Endodermal cell (in vitro differentiated cells): ENCODE data around the gene MCOLN2. TPM values are rescaled to one million over a fixed set of nuclear protein-coding genes. Genes with fewer than 3 reads are reported as not detected.
A peak's percentile ranks its signal among the peaks of the same experiment; 100 is the strongest.

Source experiments
- DNase-seq: peaks from one replicate; pipeline ENCODE4 v3.0.0-alpha.2; 2017
- H3K27ac ChIP-seq: 2 replicates; pipeline ENCODE4 v1.5.1; 2013; ENCODE audit warnings: mild to moderate bottlenecking, low read depth, low read length, moderate library complexity
- H3K27me3 ChIP-seq: 2 replicates; pipeline ENCODE4 v1.6.1; 2013; ENCODE audit warnings: mild to moderate bottlenecking, low read length, moderate library complexity; ENCODE audit not compliant: insufficient read depth, control insufficient read depth, poor library complexity, severe bottlenecking
- H3K36me3 ChIP-seq: 2 replicates; pipeline ENCODE4 v1.7.0; 2013; ENCODE audit warnings: mild to moderate bottlenecking, low read length, moderate library complexity; ENCODE audit not compliant: control insufficient read depth, insufficient read depth
- H3K4me1 ChIP-seq: one replicate; pipeline ENCODE4 v1.7.0; 2013; ENCODE audit warnings: low read length; ENCODE audit not compliant: control insufficient read depth, insufficient read depth
- H3K4me3 ChIP-seq: 2 replicates; pipeline ENCODE4 v1.5.1; 2013; ENCODE audit warnings: mild to moderate bottlenecking, low read length, moderate library complexity
- H3K9ac ChIP-seq: 2 replicates; pipeline ENCODE4 v1.6.1; 2013; ENCODE audit warnings: mild to moderate bottlenecking, low read length, moderate library complexity; ENCODE audit not compliant: poor library complexity, severe bottlenecking; ENCODE audit errors: extremely low read depth
- H3K9me3 ChIP-seq: 2 replicates; pipeline ENCODE4 v1.6.1; 2013; ENCODE audit warnings: mild to moderate bottlenecking, low read length, moderate library complexity; ENCODE audit not compliant: control insufficient read depth
- H3K27ac Mint-ChIP-seq: 2 replicates; pipeline ENCODE4 v1.8.0; 2020; ENCODE audit warnings: mixed read lengths
- H3K27me3 Mint-ChIP-seq: 2 replicates; pipeline ENCODE4 v1.8.0; 2021; ENCODE audit warnings: mild to moderate bottlenecking, mixed read lengths; ENCODE audit not compliant: insufficient read depth
- H3K36me3 Mint-ChIP-seq: 2 replicates; pipeline ENCODE4 v1.8.0; 2020; ENCODE audit warnings: low read depth, mixed read lengths
- H3K4me1 Mint-ChIP-seq: 2 replicates; pipeline ENCODE4 v1.8.0; 2020; ENCODE audit warnings: mixed read lengths
- H3K4me3 Mint-ChIP-seq: 2 replicates; pipeline ENCODE4 v1.8.0; 2020; ENCODE audit warnings: mild to moderate bottlenecking, moderate library complexity, mixed read lengths
- H3K9me3 Mint-ChIP-seq: 2 replicates; pipeline ENCODE4 v1.8.0; 2020; ENCODE audit warnings: mild to moderate bottlenecking, mixed read lengths
- CTCF ChIP-seq: fragments of 200-600 bp; sonication (generic); conservative IDR thresholded peaks from 2 replicates; pipeline ENCODE4 v1.5.0; 2021; ENCODE audit warnings: antibody characterized with exemption, mild to moderate bottlenecking
- WGBS, 2 experiments: methylation state at CpG; one replicate each; pipeline versions ENCODE4 v1.1.5 to v1.1.7; 2013; ENCODE audit warnings: missing lambda C conversion rate in 2 of 2, mixed read lengths in 1 of 2; ENCODE audit not compliant: insufficient coverage in 1 of 2, insufficient read length in 1 of 2; 5-methylcytosine and 5-hydroxymethylcytosine counted together
- total RNA-seq, 2 donors: library from RNA; stranded (reverse); fragmentation: NEBNext Ultra II Directional in 1 of 2; extraction: Animal tissue kit (Norgen Biotek cat#: 25700) in 1 of 2; gene quantifications; 2 replicates in 1 of 2; 3 replicates in 1 of 2; pipeline ENCODE4 v1.2.1, GENCODE V29; 2021

Gene MCOLN2
- total RNA-seq, 2 donors from 2014 or later, result 0.20 to 0.29 TPM

- peaks cover 4% of the 10 kb centered on the region for H3K27me3 ChIP-seq
- peaks cover 2% of the 10 kb centered on the region for H3K36me3 Mint-ChIP-seq
- H3K27ac ChIP-seq, result no peak overlapping the region
- H3K4me3 ChIP-seq, result no peak overlapping the region
- TF ChIP-seq CTCF, result no peak
- H3K27me3 Mint-ChIP-seq, result no peaks in the 10 kb centered on the region
- no peak overlapping the region for H3K4me3 Mint-ChIP-seq
- no peaks in the 10 kb centered on the region for H3K4me1 Mint-ChIP-seq
- H3K27ac Mint-ChIP-seq, result no peak overlapping the region
- H3K4me1 ChIP-seq, result no peaks in the 10 kb centered on the region
- DNase-seq, result no peak
- WGBS, 2 experiments, result 88 to 100% methylated on average over 1 to 2 of the region's 2 CpGs
- no peak overlapping the region for H3K9ac ChIP-seq
- peaks cover 7% of the 10 kb centered on the region for H3K9me3 Mint-ChIP-seq
- H3K9me3 ChIP-seq, result no peaks in the 10 kb centered on the region
- no peaks in the 10 kb centered on the region for H3K36me3 ChIP-seq
Measured at GRCh38 chr1:84885469-84885868, 111.4 kb downstream of the MCOLN2 start.

GRCh38 chr1:84884671-84885389 is 112.1 kb downstream of the MCOLN2 start:
- no peaks in the 10 kb centered on the region for H3K4me1 ChIP-seq
- peak; percentile 39 for TF ChIP-seq CTCF
- Mint-ChIP-seq H3K4me1 (no peaks in the 10 kb centered on the region), H3K4me3 (no peak overlapping the region), H3K9me3 (peaks cover 7% of the 10 kb centered on the region), H3K27ac (no peak overlapping the region), H3K27me3 (no peaks in the 10 kb centered on the region), H3K36me3 (peaks cover 2% of the 10 kb centered on the region)
- no peaks in the 10 kb centered on the region for H3K27me3 ChIP-seq
- no peak for DNase-seq
- no peak overlapping the region for H3K4me3 ChIP-seq
- no peak overlapping the region for H3K9ac ChIP-seq
- H3K9me3 ChIP-seq, result no peaks in the 10 kb centered on the region
- H3K36me3 ChIP-seq, result no peaks in the 10 kb centered on the region
- no peak overlapping the region for H3K27ac ChIP-seq
- 60 to 64% methylated on average over 5 to 7 of the region's 7 CpGs for WGBS, 2 experiments

GRCh38 chr1:84883286-84883685 is 113.6 kb downstream of the MCOLN2 start:
- Histone ChIP-seq H3K4me3 (no peak overlapping the region), H3K9me3 (no peaks in the 10 kb centered on the region), H3K27me3 (no peaks in the 10 kb centered on the region), H3K4me1 (no peaks in the 10 kb centered on the region), H3K27ac (no peak overlapping the region), H3K9ac (no peak overlapping the region), H3K36me3 (no peaks in the 10 kb centered on the region)
- TF ChIP-seq CTCF, result no peak
- Mint-ChIP-seq H3K4me3 (no peak overlapping the region), H3K27me3 (no peaks in the 10 kb centered on the region), H3K27ac (no peak overlapping the region), H3K4me1 (no peaks in the 10 kb centered on the region), H3K9me3 (peaks cover 7% of the 10 kb centered on the region), H3K36me3 (peaks cover 2% of the 10 kb centered on the region)
- no peak for DNase-seq
